ENCODE data around the gene AGER. TPM values are rescaled to one million over a fixed set of nuclear protein-coding genes. Genes with fewer than 3 reads are reported as not detected.

Gene AGER
- total and polyA plus RNA-seq, 9 of the 15 experiments (the other 6 are each of a cell fraction or from before 2014, with no cell fraction given), result 1.2 to 11.5 (median 4.1) TPM

- TF ChIP-seq POLR2AphosphoS5 (IDR thresholded peaks at IDR 0.05; ENCODE audit: control insufficient read depth, insufficient read depth, low read depth, low read length), result peak; percentile 54; the same call in 1 of the 2 replicates
- TF ChIP-seq JUND (IDR thresholded peaks at IDR 0.05; ENCODE audit: borderline replicate concordance, low read depth, low read length), result 0 out of 2 replicates have a peak, but pooled peaks have one; percentile 41
- TF ChIP-seq JUND (tag; IDR thresholded peaks at IDR 0.05; ENCODE audit: borderline replicate concordance, low read depth, low read length), result no peak; the same call in 2 of the 3 replicates
- peak in 1 of 2 experiments; percentile 80; a peak in 2 of 4 replicates for TF ChIP-seq FOXA3 (CRISPR knock-in tag; conservative IDR thresholded peaks at IDR 0.05 in 1 of 2, IDR thresholded peaks at IDR 0.05 in 1 of 2)
- 0 out of 2 replicates have a peak, but pooled peaks have one; percentile 29 for TF ChIP-seq ZNF354B (CRISPR knock-in tag; IDR thresholded peaks at IDR 0.05)
- 0 out of 2 replicates have a peak, but pooled peaks have one; percentile 20 for TF ChIP-seq MTA3 (IDR thresholded peaks at IDR 0.05; ENCODE audit: borderline replicate concordance)
- TF ChIP-seq PHF8 (IDR thresholded peaks at IDR 0.05; ENCODE audit: borderline replicate concordance, low read length), result peak; percentile 53; the same call in 1 of the 2 replicates
- peak; percentile 71 for TF ChIP-seq TAF9B (IDR thresholded peaks at IDR 0.05; ENCODE audit: partially characterized antibody)
- no peak for TF ChIP-seq TCFL5 (CRISPR knock-in tag; conservative IDR thresholded peaks at IDR 0.05)
- 0 out of 2 replicates have a peak, but pooled peaks have one; percentile 18 for TF ChIP-seq THRB (CRISPR knock-in tag; conservative IDR thresholded peaks at IDR 0.05)
- TF ChIP-seq E4F1 (CRISPR knock-in tag; IDR thresholded peaks at IDR 0.05; ENCODE audit: borderline replicate concordance), result no peak
- TF ChIP-seq EP300 (IDR thresholded peaks at IDR 0.05; ENCODE audit: low read length), result peak; percentile 53; the same call in 1 of the 2 replicates
- no peak for TF ChIP-seq ZNF23 (CRISPR knock-in tag; IDR thresholded peaks at IDR 0.05)
- no peak for TF ChIP-seq FOXA1 (IDR thresholded peaks at IDR 0.05; ENCODE audit: borderline replicate concordance)
- TF ChIP-seq SIX5 (IDR thresholded peaks at IDR 0.05; ENCODE audit: borderline replicate concordance in 1 of 2, insufficient read depth in 1 of 2, low read depth in 1 of 2, low read length in 2 of 2), result no peak
- no peak for TF ChIP-seq ESRRB (CRISPR knock-in tag; IDR thresholded peaks at IDR 0.05; ENCODE audit: borderline replicate concordance)
- peak; percentile 68; the same call in 1 of the 2 replicates for TF ChIP-seq DPF2 (IDR thresholded peaks at IDR 0.05)
- peak; percentile 76 for TF ChIP-seq SUPT5H (IDR thresholded peaks at IDR 0.05)
- TF ChIP-seq ZBTB8A (IDR thresholded peaks at IDR 0.05; ENCODE audit: partially characterized antibody), result no peak
- TF ChIP-seq ELF4 (CRISPR knock-in tag; IDR thresholded peaks at IDR 0.05), result peak; percentile 82
- TF ChIP-seq ZNF507 (tag; conservative IDR thresholded peaks at IDR 0.05), result no peak
- peak; percentile 18 for TF ChIP-seq NEUROD1 (IDR thresholded peaks at IDR 0.05; ENCODE audit: borderline replicate concordance, low read depth, low read length, partially characterized antibody)
- TF ChIP-seq ERF (CRISPR knock-in tag; IDR thresholded peaks at IDR 0.05), result peak; percentile 66; the same call in 1 of the 2 replicates
- TF ChIP-seq ZNF444 (CRISPR knock-in tag; IDR thresholded peaks at IDR 0.05), result peak; percentile 79; the same call in 1 of the 2 replicates
- no peak for TF ChIP-seq ELK3 (CRISPR knock-in tag; IDR thresholded peaks at IDR 0.05)
Measured at GRCh38 chr6:32192608-32193039, 8.6 kb upstream of the AGER start, which contains the start of gene GPSM3 (continued).
